Measurements from ENCODE around the gene HOXA6.
A peak's percentile ranks its signal among the peaks of the same experiment; 100 is the strongest.

Gene HOXA6

GRCh38 chr7:27149842-27150567, 2.4 kb upstream of the HOXA6 start:
- peak; percentile 52 for DNase-seq

- DNase-seq = no peak
These were observed 1.4 kb upstream of the HOXA6 start for GRCh38 chr7:27148756-27149641.

DNA sequence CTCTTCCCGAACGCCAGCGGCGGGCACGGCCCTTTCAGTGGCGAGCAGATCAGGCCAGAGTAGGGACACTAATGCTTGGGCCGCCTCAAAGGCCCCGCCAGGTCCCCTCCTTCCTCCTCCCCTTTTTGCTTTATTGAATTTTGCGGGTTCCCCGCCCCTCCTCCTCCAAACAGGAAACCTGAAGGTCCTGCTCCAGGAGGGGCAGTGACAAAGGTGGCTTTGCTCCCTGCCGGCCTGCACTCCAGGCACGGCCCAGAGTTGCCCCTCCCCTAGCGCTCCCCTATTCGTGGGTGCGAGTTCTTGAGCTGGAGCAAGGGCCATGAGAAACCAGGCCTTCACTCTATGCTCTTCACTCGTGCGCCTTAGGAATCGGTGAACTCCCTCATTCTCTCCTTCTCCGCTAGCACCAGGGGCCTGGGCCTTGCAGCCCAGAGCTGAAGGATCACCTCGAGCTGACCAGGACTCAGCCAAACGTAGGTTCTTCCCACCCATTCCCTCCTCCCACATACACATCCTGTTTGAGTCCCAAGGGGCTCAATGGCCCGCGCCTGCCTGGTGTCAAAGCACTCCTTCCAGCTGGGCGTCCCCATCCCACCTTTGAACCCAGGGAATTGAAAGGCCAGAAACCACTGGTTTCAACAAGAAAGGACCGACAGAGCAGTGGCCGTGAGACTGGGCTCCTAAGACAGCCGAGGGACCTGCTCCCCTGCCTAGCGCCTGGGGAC, 619 bp upstream of the HOXA6 start:
- DNase-seq = no peak

DNA sequence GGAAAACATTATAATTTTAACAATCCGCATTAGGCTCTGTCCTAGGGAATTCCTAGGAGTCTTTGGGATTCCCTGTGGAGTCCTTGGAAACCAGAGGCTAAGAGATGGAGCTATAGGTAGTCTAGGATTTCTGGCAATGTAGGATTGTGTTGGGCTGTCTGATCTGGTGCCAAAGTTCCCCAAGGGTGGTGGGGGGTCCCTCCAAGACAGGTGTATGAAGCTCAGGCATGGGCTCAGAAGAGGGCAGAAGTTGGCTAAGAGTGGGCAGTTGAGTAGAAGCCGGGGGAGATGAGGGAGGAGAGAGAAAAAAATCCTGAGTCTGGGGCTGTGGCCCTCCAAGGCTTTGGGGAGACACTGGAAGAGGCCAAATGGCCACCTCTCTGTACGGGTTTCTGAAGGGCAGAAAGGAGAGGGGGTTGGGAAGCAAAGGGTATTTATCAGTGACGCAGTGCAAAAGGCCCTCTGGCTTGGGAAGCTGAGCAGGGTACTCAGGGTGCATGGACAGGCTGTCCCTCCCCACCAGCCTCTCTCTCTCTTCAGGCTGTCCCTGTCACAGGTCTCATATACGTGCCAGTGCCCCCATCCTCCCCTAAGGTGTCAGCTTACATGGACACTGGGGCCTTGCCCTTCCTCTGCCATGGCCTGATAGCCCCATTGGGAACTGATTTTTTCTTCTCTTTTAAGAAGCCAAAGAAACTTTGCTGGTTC, 929 bp downstream of the HOXA6 start:
- DNase-seq = no peak

GRCh38 chr7:27145914-27146412, 1.6 kb downstream of the HOXA6 start:
- DNase-seq = no peak

DNA sequence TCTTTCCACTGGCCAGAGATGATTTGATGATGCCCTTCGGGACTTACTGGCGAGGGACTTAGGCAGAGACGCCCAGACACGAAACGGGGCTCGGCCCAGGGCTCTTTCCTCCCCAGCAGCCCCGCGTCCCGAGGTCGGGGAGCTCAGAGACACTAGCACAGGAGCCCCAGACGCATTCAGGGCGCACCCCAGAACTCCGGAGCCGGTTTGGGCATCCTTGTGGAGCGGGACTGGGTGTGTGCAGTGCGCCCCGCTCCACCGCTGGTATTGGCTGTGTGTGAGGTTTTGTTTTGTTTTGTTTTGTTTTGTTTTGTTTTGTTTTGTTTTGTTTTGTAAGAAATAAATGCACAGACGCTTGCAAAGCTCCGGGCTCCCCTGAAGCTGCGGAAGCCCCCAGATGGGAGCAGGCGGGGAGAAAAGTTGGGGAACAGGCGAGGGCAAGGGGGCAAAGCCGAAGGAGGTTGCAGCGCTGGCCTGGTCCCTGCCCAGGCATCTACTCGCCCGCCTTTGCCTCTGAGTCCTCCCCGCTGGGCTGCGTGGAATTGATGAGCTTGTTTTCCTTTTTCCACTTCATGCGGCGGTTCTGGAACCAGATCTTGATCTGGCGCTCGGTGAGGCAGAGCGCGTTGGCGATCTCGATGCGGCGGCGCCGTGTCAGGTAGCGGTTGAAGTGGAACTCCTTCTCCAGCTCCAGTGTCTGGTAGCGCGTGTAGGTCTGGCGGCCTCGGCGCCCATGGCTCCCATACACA, 2.2 kb downstream of the HOXA6 start:
- DNase-seq = no peak

DNA sequence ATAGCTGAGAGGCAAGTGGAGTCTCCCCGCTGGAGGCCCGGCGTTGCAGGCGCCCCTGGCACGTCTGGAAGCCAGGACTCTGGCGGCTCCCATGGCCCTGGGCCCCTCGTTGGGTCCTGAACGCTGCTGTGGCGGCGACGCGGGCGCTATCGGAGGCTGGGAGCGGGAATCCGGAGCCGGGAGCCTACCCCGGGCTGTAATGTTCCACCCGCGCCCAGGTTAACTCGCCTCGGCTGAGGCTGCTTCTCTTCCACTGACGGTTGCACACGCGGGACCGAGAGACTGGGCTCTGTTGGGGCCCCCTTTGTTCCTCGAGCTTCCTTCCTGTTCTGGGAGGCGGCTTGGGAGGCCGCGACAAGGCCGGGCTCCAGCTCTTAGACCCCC, 2.8 kb downstream of the HOXA6 start:
- DNase-seq = no peak

GRCh38 chr7:27143950-27144780, 3.4 kb downstream of the HOXA6 start:
- DNase-seq = no peak

DNA sequence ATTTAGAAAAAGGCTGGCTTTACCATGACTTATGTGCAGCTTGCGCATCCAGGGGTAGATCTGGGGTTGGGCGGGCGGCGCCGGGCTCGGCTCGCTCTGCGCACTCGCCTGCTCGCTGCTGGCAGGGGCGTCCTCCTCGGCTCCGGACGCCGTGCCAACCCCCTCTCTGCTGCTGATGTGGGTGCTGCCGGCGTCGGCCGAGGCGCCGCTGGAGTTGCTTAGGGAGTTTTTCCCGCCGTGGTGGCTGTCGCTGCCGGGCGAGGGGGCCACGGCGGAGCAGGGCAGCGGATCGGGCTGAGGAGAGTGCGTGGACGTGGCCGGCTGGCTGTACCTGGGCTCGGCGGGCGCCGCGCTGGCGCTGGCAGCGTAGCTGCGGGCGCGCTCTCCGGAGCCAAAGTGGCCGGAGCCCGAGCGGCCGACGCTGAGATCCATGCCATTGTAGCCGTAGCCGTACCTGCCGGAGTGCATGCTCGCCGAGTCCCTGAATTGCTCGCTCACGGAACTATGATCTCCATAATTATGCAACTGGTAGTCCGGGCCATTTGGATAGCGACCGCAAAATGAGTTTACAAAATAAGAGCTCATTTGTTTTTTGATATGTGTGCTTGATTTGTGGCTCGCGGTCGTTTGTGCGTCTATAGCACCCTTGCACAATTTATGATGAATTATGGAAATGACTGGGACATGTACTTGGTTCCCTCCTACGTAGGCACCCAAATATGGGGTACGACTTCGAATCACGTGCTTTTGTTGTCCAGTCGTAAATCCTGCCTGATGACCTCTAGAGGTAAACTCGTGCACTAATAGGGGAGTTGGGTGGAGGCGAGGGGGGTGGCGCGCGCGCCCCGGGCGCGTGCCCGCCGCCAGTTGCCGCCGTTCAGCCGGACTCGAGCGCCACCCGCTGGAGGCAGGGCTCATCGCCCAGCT, 4.3 kb downstream of the HOXA6 start, which contains the start of gene HOXA5:
TSS of gene HOXA5 (minus strand) at position 659 of the 927 bp plus-strand sequence. CDS start at position 585, 74 bp downstream.
- no peak for DNase-seq

DNA sequence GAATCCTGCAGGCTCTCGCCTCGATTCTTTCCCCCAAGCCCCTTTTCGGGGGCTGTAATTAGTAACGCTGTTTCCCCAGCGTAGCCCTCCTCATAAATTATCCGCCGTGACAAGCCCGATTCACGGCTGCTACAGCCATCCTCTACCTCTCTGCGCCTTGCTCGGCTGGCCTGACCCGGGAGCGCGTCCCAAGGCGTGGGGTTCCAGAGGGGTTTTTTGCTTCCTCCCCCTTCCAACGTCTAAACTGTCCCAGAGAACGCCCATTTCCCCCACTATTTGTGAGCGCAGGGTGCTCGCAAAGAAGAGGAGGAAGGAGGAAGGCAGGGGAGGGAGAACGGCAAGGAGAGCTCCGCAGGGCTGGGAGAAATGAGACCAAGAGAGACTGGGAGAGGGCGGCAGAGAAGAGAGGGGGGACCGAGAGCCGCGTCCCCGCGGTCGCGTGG, 5.0 kb downstream of the HOXA6 start:
- no peak for DNase-seq

DNA sequence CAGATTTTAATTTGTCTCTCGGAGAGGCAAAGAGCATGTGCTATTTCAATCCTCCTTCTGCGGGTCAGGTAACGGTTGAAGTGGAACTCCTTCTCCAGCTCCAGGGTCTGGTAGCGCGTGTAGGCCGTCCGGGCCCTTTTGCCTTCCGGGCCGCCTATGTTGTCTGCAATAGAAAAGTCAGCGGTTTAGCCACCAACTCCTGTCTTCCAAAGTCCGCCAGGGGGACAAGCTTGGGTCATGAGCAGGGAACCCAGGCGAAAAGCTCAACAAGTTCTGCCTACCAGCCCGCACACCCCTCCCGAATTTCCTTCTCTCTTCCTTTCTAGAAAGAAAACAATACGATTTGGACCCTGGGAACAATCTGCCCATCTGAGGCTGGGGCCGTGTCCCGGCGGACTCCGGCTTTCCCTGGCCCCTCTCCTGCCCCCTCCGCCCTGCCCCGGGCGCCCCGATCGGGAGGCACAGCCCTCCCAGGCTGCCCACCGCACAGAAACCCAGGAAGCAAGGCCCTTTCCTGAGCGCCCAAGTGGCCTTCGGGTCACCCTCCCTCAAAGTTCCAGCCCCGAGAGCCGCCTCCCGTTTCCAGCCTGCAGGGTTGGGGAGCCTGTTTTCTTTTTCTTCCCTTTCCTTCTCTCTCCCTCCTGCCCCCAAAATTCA, 5.5 kb downstream of the HOXA6 start:
- no peak for DNase-seq

- no peak for DNase-seq
These were observed 6.2 kb downstream of the HOXA6 start for GRCh38 chr7:27141137-27141922.

GRCh38 chr7:27140126-27140857, 7.3 kb downstream of the HOXA6 start:
- DNase-seq = no peak

- no peak for DNase-seq
These were observed 8.0 kb downstream of the HOXA6 start for GRCh38 chr7:27139334-27140125.

DNA sequence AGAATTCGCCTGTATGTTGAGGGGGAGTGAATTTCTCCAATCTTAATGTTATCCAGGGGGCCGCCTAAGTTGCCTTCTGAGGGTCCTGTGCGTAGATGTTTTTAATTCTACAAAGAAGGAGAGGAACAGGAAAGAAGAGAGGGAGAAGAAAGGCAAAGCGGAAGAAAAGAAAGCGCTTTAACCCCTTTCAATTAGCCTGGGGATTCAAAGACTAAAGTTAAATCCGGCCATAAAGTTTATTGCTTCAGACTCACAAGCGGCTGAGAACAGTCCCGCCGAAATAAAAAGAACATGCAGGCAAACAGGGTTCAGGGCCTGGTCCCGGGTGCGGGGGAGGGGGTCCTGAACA, 8.6 kb downstream of the HOXA6 start:
- DNase-seq = no peak

DNA sequence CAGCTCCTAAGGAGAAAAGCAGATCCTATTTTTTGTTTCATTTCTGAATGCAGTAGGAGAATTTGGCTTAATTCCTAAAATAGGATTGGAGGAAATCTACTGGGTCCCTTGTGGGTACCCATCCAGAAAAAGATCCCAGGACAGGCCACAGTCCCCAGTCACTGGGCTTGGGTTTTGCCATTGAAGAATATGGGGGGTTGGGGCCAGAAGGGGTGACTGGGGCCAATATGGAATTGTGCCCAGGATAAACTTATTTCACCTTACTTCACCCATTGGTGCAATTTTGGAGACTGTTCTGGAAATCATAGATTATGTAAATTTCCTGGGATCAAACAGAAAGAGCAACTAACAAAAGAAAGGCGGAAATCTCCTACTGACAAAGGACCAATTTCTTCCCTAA, 9.1 kb downstream of the HOXA6 start:
- no peak for DNase-seq

All from NCI-H2171 treated with DMSO at 0.1 percent for 48 hours (cell line).